ENCODE results near the gene FHIT.

FHIT gene

DNA sequence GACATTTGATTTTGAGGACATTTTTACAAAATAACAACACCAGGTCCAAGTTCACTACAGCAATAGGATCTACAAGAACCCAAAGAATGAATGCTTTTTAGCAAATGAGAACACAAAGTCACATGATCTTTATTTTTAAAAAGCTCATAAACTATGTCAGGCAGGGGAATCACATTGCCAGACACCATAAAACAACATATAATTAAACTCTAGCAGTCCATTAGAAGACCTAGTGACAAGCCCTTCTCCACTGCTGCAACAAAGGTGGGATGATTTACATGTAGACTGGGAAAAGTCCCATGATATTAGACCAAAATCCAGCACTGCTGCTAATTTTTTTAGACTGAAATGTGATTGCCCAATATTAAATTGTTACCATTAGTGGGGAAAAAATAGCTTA lies 92.6 kb downstream of the FHIT start:
- H3K36me3 ChIP-seq (ENCODE audit: low read length) = no peaks in the 10 kb centered on the region
- H3K4me2 ChIP-seq (ENCODE audit: low read depth, low read length, poor library complexity, severe bottlenecking) = no peak overlapping the region
- no peak for TF ChIP-seq EZH2phosphoT487 (conservative IDR thresholded peaks at IDR 0.05; ENCODE audit: low read length)
- TF ChIP-seq, protein P1, sequence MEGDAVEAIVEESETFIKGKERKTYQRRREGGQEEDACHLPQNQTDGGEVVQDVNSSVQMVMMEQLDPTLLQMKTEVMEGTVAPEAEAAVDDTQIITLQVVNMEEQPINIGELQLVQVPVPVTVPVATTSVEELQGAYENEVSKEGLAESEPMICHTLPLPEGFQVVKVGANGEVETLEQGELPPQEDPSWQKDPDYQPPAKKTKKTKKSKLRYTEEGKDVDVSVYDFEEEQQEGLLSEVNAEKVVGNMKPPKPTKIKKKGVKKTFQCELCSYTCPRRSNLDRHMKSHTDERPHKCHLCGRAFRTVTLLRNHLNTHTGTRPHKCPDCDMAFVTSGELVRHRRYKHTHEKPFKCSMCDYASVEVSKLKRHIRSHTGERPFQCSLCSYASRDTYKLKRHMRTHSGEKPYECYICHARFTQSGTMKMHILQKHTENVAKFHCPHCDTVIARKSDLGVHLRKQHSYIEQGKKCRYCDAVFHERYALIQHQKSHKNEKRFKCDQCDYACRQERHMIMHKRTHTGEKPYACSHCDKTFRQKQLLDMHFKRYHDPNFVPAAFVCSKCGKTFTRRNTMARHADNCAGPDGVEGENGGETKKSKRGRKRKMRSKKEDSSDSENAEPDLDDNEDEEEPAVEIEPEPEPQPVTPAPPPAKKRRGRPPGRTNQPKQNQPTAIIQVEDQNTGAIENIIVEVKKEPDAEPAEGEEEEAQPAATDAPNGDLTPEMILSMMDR (IDR thresholded peaks at IDR 0.05; ENCODE audit: insufficient read depth, low read length, poor library complexity, severe bottlenecking) = no peak
- H2AFZ ChIP-seq (ENCODE audit: low read depth, low read length, severe bottlenecking) = no peak overlapping the region
- no peak overlapping the region for H3K4me3 ChIP-seq (ENCODE audit: insufficient read depth, low read length, poor library complexity, severe bottlenecking)
- no peak overlapping the region for H3K9ac ChIP-seq (ENCODE audit: low read length)
- H4K20me1 ChIP-seq (ENCODE audit: low read depth, low read length) = no peaks in the 10 kb centered on the region
- H3K9me3 ChIP-seq (ENCODE audit: insufficient read depth, low read length) = no peaks in the 10 kb centered on the region
- H3K9me2 ChIP-seq (replicated peaks; ENCODE audit: insufficient read depth, low read length) = no peaks in the 10 kb centered on the region
- no peaks in the 10 kb centered on the region for H3K27me3 ChIP-seq (ENCODE audit: low read length)
- H3K79me2 ChIP-seq (ENCODE audit: insufficient read depth, low read length) = no peaks in the 10 kb centered on the region
- H3F3A ChIP-seq (ENCODE audit: insufficient read depth) = no peaks in the 10 kb centered on the region
- H3K27ac ChIP-seq (ENCODE audit: low read depth, low read length) = no peak overlapping the region

DNA sequence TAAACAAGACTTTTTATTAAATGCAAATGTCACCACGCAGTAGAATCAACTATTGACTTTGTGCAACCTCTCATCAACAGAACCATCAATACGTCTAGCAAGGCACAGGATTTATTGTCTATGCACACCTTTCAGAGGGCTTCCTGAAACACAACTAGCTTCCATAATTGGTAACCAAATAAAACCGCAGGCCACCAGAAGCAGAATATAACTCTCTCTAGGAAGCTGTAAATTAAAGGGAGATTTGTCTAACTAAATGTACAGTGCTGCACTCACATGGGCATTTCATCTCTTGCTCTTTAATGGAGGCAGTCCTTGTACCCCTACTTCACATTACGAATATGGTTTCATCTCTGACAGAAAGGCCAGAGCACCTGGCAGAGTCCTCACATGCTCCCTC lies 93.0 kb downstream of the FHIT start:
- TF ChIP-seq, protein P1 (IDR thresholded peaks at IDR 0.05; ENCODE audit: insufficient read depth, low read length, poor library complexity, severe bottlenecking) = no peak
- no peak for TF ChIP-seq EZH2phosphoT487 (conservative IDR thresholded peaks at IDR 0.05; ENCODE audit: low read length)
- Histone ChIP-seq H3K27me3 (ENCODE audit: low read length) (no peaks in the 10 kb centered on the region), H2AFZ (ENCODE audit: low read depth, low read length, severe bottlenecking) (no peak overlapping the region), H3K9ac (ENCODE audit: low read length) (no peak overlapping the region), H3F3A (ENCODE audit: insufficient read depth) (no peaks in the 10 kb centered on the region), H3K36me3 (ENCODE audit: low read length) (no peaks in the 10 kb centered on the region), H3K9me3 (ENCODE audit: insufficient read depth, low read length) (no peaks in the 10 kb centered on the region), H3K9me2 (replicated peaks; ENCODE audit: insufficient read depth, low read length) (no peaks in the 10 kb centered on the region), H3K27ac (ENCODE audit: low read depth, low read length) (no peak overlapping the region), H3K4me3 (ENCODE audit: insufficient read depth, low read length, poor library complexity, severe bottlenecking) (no peak overlapping the region), H3K4me2 (ENCODE audit: low read depth, low read length, poor library complexity, severe bottlenecking) (no peak overlapping the region), H4K20me1 (ENCODE audit: low read depth, low read length) (no peaks in the 10 kb centered on the region), H3K79me2 (ENCODE audit: insufficient read depth, low read length) (no peaks in the 10 kb centered on the region)

DNA sequence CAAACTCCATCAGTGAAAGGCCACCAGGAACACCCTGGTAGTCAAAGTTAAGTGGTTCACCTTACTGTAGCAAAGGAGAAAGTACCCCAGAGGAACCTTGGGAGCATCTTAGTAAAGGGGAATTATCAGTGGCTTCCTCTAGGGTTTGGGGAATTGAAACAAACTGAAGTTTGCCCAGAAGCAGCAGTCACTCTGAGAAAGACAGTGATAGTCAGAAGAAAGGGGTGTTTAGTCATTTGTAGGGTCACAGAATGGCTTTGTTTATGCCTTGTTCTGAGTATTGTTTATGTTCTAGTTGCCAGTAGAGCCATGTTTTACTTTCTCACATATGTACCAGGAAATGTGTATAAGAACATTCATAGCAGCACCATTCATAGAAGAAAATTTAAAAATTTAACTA lies 93.8 kb downstream of the FHIT start:
- Histone ChIP-seq H3K4me2 (ENCODE audit: low read depth, low read length, poor library complexity, severe bottlenecking) (no peak overlapping the region), H3K9ac (ENCODE audit: low read length) (no peak overlapping the region), H3K9me2 (replicated peaks; ENCODE audit: insufficient read depth, low read length) (no peaks in the 10 kb centered on the region), H3K4me3 (ENCODE audit: insufficient read depth, low read length, poor library complexity, severe bottlenecking) (no peak overlapping the region), H3K27me3 (ENCODE audit: low read length) (no peaks in the 10 kb centered on the region), H2AFZ (ENCODE audit: low read depth, low read length, severe bottlenecking) (no peak overlapping the region), H3F3A (ENCODE audit: insufficient read depth) (no peaks in the 10 kb centered on the region), H4K20me1 (ENCODE audit: low read depth, low read length) (no peaks in the 10 kb centered on the region), H3K36me3 (ENCODE audit: low read length) (no peaks in the 10 kb centered on the region), H3K27ac (ENCODE audit: low read depth, low read length) (no peak overlapping the region), H3K9me3 (ENCODE audit: insufficient read depth, low read length) (no peaks in the 10 kb centered on the region), H3K79me2 (ENCODE audit: insufficient read depth, low read length) (no peaks in the 10 kb centered on the region)
- TF ChIP-seq, protein P1 (IDR thresholded peaks at IDR 0.05; ENCODE audit: insufficient read depth, low read length, poor library complexity, severe bottlenecking) = no peak
- TF ChIP-seq EZH2phosphoT487 (conservative IDR thresholded peaks at IDR 0.05; ENCODE audit: low read length) = no peak
